IPS-18c (cell line): ENCODE data around the gene P2RY13.

Source experiments
- H3K4me3 ChIP-seq: 2 replicates; pipeline ENCODE4 v1.7.0; 2013; ENCODE audit warnings: low read depth, mild to moderate bottlenecking, low read length, moderate library complexity; ENCODE audit not compliant: insufficient read depth
- H3K9me3 ChIP-seq: one replicate; pipeline ENCODE4 v1.6.1; 2013; ENCODE audit warnings: mild to moderate bottlenecking, low read length, moderate library complexity; ENCODE audit not compliant: control insufficient read depth, insufficient read depth

The P2RY13 gene

GRCh38 chr3:151306168-151306810, 23.1 kb downstream of the P2RY13 start:
- Histone ChIP-seq H3K9me3 (no peaks in the 10 kb centered on the region), H3K4me3 (no peak overlapping the region)

GRCh38 chr3:151305775-151306151, 23.6 kb downstream of the P2RY13 start:
- Histone ChIP-seq H3K9me3 (no peaks in the 10 kb centered on the region), H3K4me3 (no peak overlapping the region)

DNA sequence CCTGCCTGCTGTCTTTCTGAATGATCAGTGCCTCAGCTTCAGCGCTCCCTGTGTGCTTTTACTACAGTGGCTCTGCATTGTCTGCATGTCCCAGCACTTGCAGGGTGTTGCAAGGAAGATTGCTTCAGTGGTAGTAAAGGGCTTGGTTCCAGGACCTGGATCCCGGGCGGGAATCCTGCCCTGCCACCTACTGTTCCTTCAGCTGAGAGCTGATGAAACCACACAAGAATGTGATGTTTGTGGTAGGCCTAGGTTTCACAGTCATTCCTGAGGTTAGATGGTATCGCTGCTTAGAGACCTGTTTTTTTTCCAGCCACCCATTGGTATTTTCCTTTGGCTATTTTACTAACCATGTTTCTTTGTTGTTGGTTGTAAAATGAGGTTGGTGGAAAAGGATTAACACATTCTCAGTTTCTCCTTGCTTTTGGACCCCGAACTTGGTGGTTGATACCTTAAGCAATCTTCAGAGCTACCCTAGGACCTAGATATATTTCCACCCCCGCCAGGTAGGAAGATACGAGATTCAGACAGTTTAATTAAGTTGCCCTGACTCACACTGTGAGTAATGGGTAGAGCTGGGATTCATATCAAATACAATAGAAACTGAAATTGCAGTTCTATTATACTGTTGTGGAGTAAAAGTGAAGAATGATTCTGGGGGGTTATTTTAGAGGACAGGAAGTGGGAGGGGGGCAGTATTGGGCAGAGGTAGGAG, 24.1 kb downstream of the P2RY13 start:
- no peaks in the 10 kb centered on the region for H3K9me3 ChIP-seq
- no peak overlapping the region for H3K4me3 ChIP-seq

DNA sequence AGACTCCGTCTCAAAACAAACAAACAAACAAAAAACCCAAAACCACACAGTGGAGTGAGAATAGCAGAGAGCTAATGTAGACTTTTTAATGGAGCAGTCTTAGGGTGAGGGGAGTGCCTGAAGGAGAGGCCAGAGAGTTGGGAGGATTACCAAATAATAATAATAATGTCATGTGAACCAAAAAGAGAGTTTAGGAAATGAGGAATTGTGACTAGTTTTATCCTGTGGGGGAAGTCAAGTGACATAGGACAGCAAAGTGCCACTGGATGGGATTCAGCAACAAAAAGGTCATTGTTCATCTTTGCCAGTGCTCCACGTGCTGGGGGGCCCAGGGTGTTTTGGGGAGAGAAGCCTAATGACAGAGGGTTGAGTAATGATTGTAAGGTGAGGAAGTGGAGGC, 25.6 kb downstream of the P2RY13 start:
- no peak overlapping the region for H3K4me3 ChIP-seq
- H3K9me3 ChIP-seq, result no peaks in the 10 kb centered on the region

DNA sequence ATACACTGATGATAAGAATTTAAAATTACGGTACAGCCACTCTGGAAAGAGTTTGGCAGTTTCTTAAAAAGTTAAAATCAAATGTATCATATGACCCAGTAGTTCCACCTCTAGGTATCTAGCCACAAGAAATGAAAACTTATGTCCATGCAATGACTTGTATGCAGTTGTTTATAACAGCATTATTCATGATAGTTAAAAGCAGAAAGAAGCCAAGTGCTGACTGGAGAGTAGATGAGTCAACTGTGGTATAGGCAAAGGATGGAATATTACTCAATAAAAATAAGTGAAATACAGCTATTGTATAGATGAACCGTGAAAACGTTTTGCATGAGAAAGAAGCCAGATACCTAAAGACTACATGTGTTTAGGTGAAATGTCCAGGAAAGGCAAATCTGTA, 27.6 kb downstream of the P2RY13 start:
- Histone ChIP-seq H3K9me3 (no peaks in the 10 kb centered on the region), H3K4me3 (no peak overlapping the region)

- H3K9me3 ChIP-seq, result no peaks in the 10 kb centered on the region
- H3K4me3 ChIP-seq, result no peak overlapping the region
Observed at GRCh38 chr3:151300539-151300938, 28.8 kb downstream of the P2RY13 start.

GRCh38 chr3:151299006-151299405, 30.3 kb downstream of the P2RY13 start:
- Histone ChIP-seq H3K9me3 (no peaks in the 10 kb centered on the region), H3K4me3 (no peak overlapping the region)

DNA sequence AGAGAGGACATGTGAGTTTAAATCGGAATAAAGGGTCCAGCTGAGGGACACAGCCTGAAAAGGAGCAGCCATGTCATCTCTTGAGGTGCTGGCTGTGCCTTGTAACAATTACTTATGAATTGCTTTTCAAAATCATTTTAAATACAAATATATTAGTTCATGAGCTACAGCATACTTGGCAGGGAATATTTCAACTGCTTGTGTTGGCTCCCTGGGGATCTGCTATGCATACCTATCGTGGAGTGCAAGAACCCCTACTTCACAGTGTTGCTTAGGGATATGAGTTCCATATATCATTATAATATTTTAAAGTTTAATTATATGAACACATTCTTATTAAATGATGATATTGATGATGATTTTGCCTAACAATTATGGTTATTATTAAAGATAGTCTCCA, 31.9 kb downstream of the P2RY13 start:
- H3K4me3 ChIP-seq, result no peak overlapping the region
- H3K9me3 ChIP-seq, result no peaks in the 10 kb centered on the region

DNA sequence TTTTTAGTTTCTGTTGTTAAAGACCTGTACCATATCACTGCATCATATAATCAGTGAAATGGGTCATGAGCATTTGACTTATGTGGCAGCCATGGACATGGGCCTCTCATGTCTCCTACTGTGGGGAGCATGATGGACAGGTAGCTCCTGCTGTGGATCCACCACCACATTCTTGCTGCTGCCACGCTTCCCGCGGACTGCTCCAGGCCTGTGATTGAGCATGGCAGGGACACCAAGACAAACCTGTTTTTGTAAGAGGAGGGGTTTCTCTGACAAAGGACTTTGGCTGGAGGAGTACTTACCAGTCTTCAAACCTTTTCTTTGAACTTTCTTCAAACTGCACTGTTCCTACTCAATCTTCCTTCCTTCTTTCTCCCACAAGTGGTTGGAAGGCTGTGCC, 33.1 kb downstream of the P2RY13 start:
- H3K4me3 ChIP-seq, result no peak overlapping the region
- H3K9me3 ChIP-seq, result no peaks in the 10 kb centered on the region

GRCh38 chr3:151293127-151293526, 36.2 kb downstream of the P2RY13 start:
- no peak overlapping the region for H3K4me3 ChIP-seq
- no peaks in the 10 kb centered on the region for H3K9me3 ChIP-seq

- Histone ChIP-seq H3K4me3 (no peak overlapping the region), H3K9me3 (no peaks in the 10 kb centered on the region)
Observed at GRCh38 chr3:151290673-151291072, 38.7 kb downstream of the P2RY13 start.

DNA sequence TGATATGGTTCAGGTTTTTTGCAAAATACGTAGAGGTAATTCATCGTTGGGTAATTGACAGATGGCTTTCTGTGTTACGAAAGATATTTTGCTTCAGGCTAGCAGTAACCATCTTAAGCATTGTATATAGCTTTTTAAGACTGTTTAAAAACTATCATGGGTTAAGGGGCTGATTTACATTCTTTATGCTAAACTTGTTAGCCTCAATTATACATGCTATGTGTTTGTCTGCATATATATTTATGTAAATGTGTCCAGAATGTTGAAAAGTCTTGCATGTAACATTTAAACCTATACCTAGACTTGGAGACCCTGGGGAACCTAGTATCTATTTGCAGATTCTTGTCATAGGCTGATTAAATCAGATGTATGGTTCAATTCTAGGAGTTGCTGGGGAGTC, 39.9 kb downstream of the P2RY13 start:
- Histone ChIP-seq H3K4me3 (no peak overlapping the region), H3K9me3 (no peaks in the 10 kb centered on the region)

GRCh38 chr3:151285940-151286339, 43.4 kb downstream of the P2RY13 start:
- Histone ChIP-seq H3K4me3 (no peak overlapping the region), H3K9me3 (no peaks in the 10 kb centered on the region)

- no peak overlapping the region for H3K4me3 ChIP-seq
- no peaks in the 10 kb centered on the region for H3K9me3 ChIP-seq
Observed at GRCh38 chr3:151283907-151284461, 45.4 kb downstream of the P2RY13 start.

- H3K9me3 ChIP-seq, result no peaks in the 10 kb centered on the region
- H3K4me3 ChIP-seq, result no peak overlapping the region
Observed at GRCh38 chr3:151283387-151283786, 46.0 kb downstream of the P2RY13 start.

- H3K9me3 ChIP-seq, result no peaks in the 10 kb centered on the region
- no peak overlapping the region for H3K4me3 ChIP-seq
Observed at GRCh38 chr3:151282921-151283320, 46.4 kb downstream of the P2RY13 start.

DNA sequence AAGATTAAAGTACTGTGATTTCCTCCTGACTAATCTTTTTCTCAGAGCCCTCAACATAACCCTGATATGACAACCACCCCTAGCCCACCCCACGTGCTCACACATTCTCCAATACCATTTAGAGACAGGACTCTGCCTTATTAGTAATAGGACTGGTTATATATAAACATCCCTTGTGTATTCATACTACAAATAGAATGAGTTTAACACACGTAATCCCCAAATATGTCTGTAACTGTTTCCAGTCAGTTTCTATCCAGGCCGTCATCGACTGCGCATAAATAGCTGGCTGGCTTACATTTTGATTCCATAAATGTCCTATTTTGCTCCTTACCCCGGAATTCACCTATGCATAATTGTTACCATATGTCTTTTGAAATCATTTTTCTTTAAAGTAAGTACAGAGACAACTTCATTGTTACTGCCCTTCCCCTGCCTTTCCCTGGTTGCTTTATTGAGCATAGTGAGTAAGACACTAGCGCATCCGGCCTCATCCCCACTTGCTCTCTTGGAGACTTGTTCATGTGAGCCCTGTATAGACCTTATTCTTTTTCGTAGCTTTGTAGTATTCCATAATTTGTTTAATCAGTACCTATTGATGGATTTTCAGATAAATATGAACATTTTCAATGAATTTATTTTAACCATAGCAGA, 47.6 kb downstream of the P2RY13 start:
- H3K4me3 ChIP-seq, result no peak overlapping the region
- no peaks in the 10 kb centered on the region for H3K9me3 ChIP-seq

DNA sequence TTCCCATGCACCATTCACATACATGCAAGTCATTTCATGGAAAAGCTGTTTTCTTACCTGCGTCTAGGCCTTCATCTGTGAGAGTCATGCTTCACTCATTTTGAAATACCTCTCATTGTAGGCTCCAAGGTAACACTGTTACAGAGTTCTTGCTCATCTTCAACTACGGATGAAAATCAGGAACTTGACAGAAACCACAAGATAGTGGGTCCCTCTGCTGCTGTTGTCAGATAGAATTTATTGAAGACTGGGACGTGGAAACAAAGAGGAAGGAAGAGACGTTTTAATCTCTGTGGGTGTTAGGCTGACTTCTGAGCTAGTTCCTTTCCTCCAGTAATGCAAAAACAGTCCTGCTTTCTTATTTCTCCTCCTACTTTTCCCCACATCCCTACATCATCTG, 51.1 kb downstream of the P2RY13 start, which contains the start of gene P2RY14:
TSS of gene P2RY14 (minus strand) at position 313 of the 400 bp plus-strand sequence. CDS start 64,226 bp downstream, outside the sequence.
- H3K4me3 ChIP-seq, result no peak within 1 kb of the TSS
- H3K9me3 ChIP-seq, result no peaks in the 10 kb centered on the region
